K562 (cell line): ENCODE measurements around the gene ZFR2. TPM values are rescaled to one million over a fixed set of nuclear protein-coding genes. Genes with fewer than 3 reads are reported as not detected.

ENCODE experiments used
- ARID1B ChIP-seq: fragments of 450-650 bp; IDR thresholded peaks from 2 replicates; pipeline ENCODE4 v1.6.1; 2016; ENCODE audit warnings: antibody characterized with exemption, mild to moderate bottlenecking, inconsistent platforms
- CHCHD3 ChIP-seq: fragments of 250-450 bp; sonication (Bioruptor Pico); IDR thresholded peaks from 2 replicates; pipeline ENCODE4 v2.1.2; 2022; ENCODE audit warnings: mild to moderate bottlenecking
- DPF2 ChIP-seq: fragments of 450-650 bp; IDR thresholded peaks from 2 replicates; pipeline ENCODE4 v1.6.1; 2016
- EP400 ChIP-seq: fragments of 450-650 bp; IDR thresholded peaks from 2 replicates; pipeline ENCODE4 v1.6.1; 2017; ENCODE audit warnings: antibody characterized with exemption, mild to moderate bottlenecking, moderate library complexity
- GABPA ChIP-seq: fragments of 200-800 bp; sonication (Bioruptor generic); conservative IDR thresholded peaks from 2 replicates; pipeline ENCODE4 v1.6.1; 2016; ENCODE audit warnings: low read depth, missing genetic modification characterization, missing compliant biosample characterization
- HMG20B ChIP-seq: fragments of 250-450 bp; sonication (Bioruptor Pico); IDR thresholded peaks from 2 replicates; pipeline ENCODE4 v1.5.0; 2021; ENCODE audit warnings: mild to moderate bottlenecking
- HMGN3 ChIP-seq: IDR thresholded peaks from 2 replicates; pipeline ENCODE4 v1.6.1; 2011; ENCODE audit warnings: borderline replicate concordance, low read depth, mild to moderate bottlenecking, mixed read lengths, low read length; ENCODE audit not compliant: insufficient read length; ENCODE audit errors: extremely low read depth
- HOMEZ ChIP-seq: fragments of 250-450 bp; sonication (Bioruptor Pico); IDR thresholded peaks from 2 replicates; pipeline ENCODE4 v1.4.0; 2020; ENCODE audit warnings: mild to moderate bottlenecking, moderate library complexity
- HSF4 ChIP-seq: fragments of 250-450 bp; sonication (Bioruptor Pico); IDR thresholded peaks from 2 replicates; pipeline ENCODE4 v2.1.2; 2022; ENCODE audit warnings: mild to moderate bottlenecking, moderate library complexity, borderline replicate concordance
- KLF10 ChIP-seq: fragments of 250-450 bp; sonication (Bioruptor Pico); IDR thresholded peaks from 2 replicates; pipeline ENCODE4 v1.6.1; 2021; ENCODE audit warnings: matching md5 sums
- MCM3 ChIP-seq: fragments of 450-650 bp; IDR thresholded peaks from 2 replicates; pipeline ENCODE4 v1.6.1; 2016
- POLR2A ChIP-seq: fragments of 450-650 bp; conservative IDR thresholded peaks from 2 replicates; pipeline ENCODE4 v1.6.1; 2016
- POLR3G ChIP-seq: IDR thresholded peaks from 2 replicates; pipeline ENCODE4 v1.6.1; 2011; ENCODE audit not compliant: insufficient read length, insufficient replicate concordance; ENCODE audit errors: extremely low read depth
- PURB ChIP-seq: sonication (generic); formaldehyde crosslinking; IDR thresholded peaks from 2 replicates; pipeline ENCODE4 v1.9.0; 2021; ENCODE audit warnings: low read depth, mild to moderate bottlenecking, missing genetic modification reagents
- SNAPC5 ChIP-seq: fragments of 250-450 bp; sonication (Bioruptor Pico); IDR thresholded peaks from 2 replicates; pipeline ENCODE4 v1.8.0; 2021; ENCODE audit warnings: moderate library complexity, mild to moderate bottlenecking, inconsistent platforms
- TAF9B ChIP-seq: fragments of 450-650 bp; IDR thresholded peaks from 2 replicates; pipeline ENCODE4 v1.6.1; 2018; ENCODE audit warnings: mild to moderate bottlenecking; ENCODE audit not compliant: partially characterized antibody
- ZBTB43 ChIP-seq: sonication (generic); formaldehyde crosslinking; IDR thresholded peaks from 2 replicates; pipeline ENCODE4 v1.8.0; 2023; ENCODE audit warnings: mild to moderate bottlenecking, missing genetic modification reagents
- ZBTB5 ChIP-seq: fragments of 450-650 bp; IDR thresholded peaks from 2 replicates; pipeline ENCODE4 v1.6.1; 2017; ENCODE audit warnings: antibody characterized with exemption
- ZNF277 ChIP-seq: fragments of 250-450 bp; sonication (Bioruptor Pico); IDR thresholded peaks from 2 replicates; pipeline ENCODE4 v1.8.0; 2022; ENCODE audit warnings: inconsistent platforms, mild to moderate bottlenecking, moderate library complexity, borderline replicate concordance
- ZNF324 ChIP-seq: fragments of 250-450 bp; sonication (Bioruptor Pico); IDR thresholded peaks from 2 replicates; pipeline ENCODE4 v1.4.0; 2020; ENCODE audit warnings: mild to moderate bottlenecking
- ZNF644 ChIP-seq: fragments of 200-800 bp; sonication (Bioruptor generic); IDR thresholded peaks from 2 replicates; pipeline ENCODE4 v1.6.1; 2016; ENCODE audit warnings: low read depth, missing genetic modification characterization, missing compliant biosample characterization
- ZNF699 ChIP-seq: fragments of 250-450 bp; sonication (Bioruptor Pico); IDR thresholded peaks from 2 replicates; pipeline ENCODE4 v1.8.0; 2021; ENCODE audit warnings: mild to moderate bottlenecking, moderate library complexity; ENCODE audit not compliant: insufficient replicate concordance
- ZNF780A ChIP-seq: fragments of 250-450 bp; sonication (Bioruptor Pico); IDR thresholded peaks from 2 replicates; pipeline ENCODE4 v1.5.0; 2021; ENCODE audit warnings: mild to moderate bottlenecking
- polyA plus RNA-seq, 8 experiments: library from polyadenylated mRNA; depleted of rRNA in 4 of 8; stranded (reverse) in 5 of 8; unstranded in 3 of 8; fragments of >200 nt; fragmentation: Nextera tagmentation in 2 of 8; fragmentation: Illumina TruSeq in 1 of 8; extraction: Ambion mirVana in 2 of 8; extraction: Trizol in 1 of 8; gene quantifications; 2 replicates each; pipeline versions ENCODE4 v1.2.1 to v1.2.3, GENCODE V29; 2011 to 2014; ENCODE audit warnings: inconsistent platforms in 1 of 8, missing spikeins in 1 of 8
- total RNA-seq, 7 experiments: library from RNA; depleted of rRNA in 6 of 7; stranded (reverse); fragments of >200 nt in 6 of 7; fragmentation: Illumina TruSeq in 2 of 7; extraction: Trizol in 2 of 7; gene quantifications; 2 replicates each; pipeline versions ENCODE4 v1.2.1 to v1.2.3, GENCODE V29; 2011 to 2021; ENCODE audit warnings: low replicate concordance in 1 of 7

The ZFR2 gene
- total and polyA plus RNA-seq, 9 of the 15 experiments (the other 6 are each of a cell fraction or from before 2014, with no cell fraction given): 0.03 to 0.59 (median 0.07) TPM; not detected in 6

- TF ChIP-seq ZBTB43 (CRISPR knock-in tag) (no peak), TAF9B (no peak), CHCHD3 (CRISPR knock-in tag) (no peak), ARID1B (no peak), GABPA (tag) (no peak), POLR2A (0 out of 2 replicates have a peak, but pooled peaks have one; percentile 1), HMG20B (CRISPR knock-in tag) (no peak), EP400 (peak; percentile 37; the same call in 1 of the 2 replicates), ZNF780A (no peak), HSF4 (CRISPR knock-in tag) (no peak), SNAPC5 (CRISPR knock-in tag) (no peak), ZBTB5 (no peak), MCM3 (no peak), ZNF644 (tag) (no peak), PURB (CRISPR knock-in tag) (no peak), HMGN3 (peak; percentile 31), POLR3G (no peak), HOMEZ (CRISPR knock-in tag) (no peak), DPF2 (peak; percentile 30; the same call in 1 of the 2 replicates), ZNF324 (no peak), KLF10 (CRISPR knock-in tag) (no peak), ZNF699 (CRISPR knock-in tag) (no peak), ZNF277 (CRISPR knock-in tag) (no peak)
Measured at GRCh38 chr19:3785938-3786824, 82.7 kb downstream of the ZFR2 start, which contains the start of gene MATK (continued).
